T-helper 2 cell treated with Interferon-gamma antibody and Interleukin-4, amounts not matched to agents 5 μg/mL and 100 μg/mL, for 36 hours (primary cell): ENCODE results near the gene PUS3.

Experiments
- DNase-seq: peaks from one replicate; pipeline ENCODE4 v3.0.0; 2021; ENCODE audit warnings: low spot score
- H3K27ac Mint-ChIP-seq: one replicate; pipeline ENCODE4 v1.8.0; 2021; ENCODE audit warnings: mild to moderate bottlenecking, mixed read lengths
- H3K27me3 Mint-ChIP-seq: one replicate; pipeline ENCODE4 v1.8.0; 2021; ENCODE audit warnings: low read depth, mixed read lengths
- H3K36me3 Mint-ChIP-seq: one replicate; pipeline ENCODE4 v1.8.0; 2021; ENCODE audit warnings: low read depth, mixed read lengths
- H3K4me1 Mint-ChIP-seq: one replicate; pipeline ENCODE4 v1.8.0; 2021; ENCODE audit warnings: low read depth, mixed read lengths
- H3K4me3 Mint-ChIP-seq: one replicate; pipeline ENCODE4 v1.8.0; 2022; ENCODE audit warnings: mild to moderate bottlenecking, moderate library complexity, mixed read lengths
- H3K9me3 Mint-ChIP-seq: one replicate; pipeline ENCODE4 v1.8.0; 2021; ENCODE audit warnings: mixed read lengths

The PUS3 gene, protein sequence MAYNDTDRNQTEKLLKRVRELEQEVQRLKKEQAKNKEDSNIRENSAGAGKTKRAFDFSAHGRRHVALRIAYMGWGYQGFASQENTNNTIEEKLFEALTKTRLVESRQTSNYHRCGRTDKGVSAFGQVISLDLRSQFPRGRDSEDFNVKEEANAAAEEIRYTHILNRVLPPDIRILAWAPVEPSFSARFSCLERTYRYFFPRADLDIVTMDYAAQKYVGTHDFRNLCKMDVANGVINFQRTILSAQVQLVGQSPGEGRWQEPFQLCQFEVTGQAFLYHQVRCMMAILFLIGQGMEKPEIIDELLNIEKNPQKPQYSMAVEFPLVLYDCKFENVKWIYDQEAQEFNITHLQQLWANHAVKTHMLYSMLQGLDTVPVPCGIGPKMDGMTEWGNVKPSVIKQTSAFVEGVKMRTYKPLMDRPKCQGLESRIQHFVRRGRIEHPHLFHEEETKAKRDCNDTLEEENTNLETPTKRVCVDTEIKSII

DNA sequence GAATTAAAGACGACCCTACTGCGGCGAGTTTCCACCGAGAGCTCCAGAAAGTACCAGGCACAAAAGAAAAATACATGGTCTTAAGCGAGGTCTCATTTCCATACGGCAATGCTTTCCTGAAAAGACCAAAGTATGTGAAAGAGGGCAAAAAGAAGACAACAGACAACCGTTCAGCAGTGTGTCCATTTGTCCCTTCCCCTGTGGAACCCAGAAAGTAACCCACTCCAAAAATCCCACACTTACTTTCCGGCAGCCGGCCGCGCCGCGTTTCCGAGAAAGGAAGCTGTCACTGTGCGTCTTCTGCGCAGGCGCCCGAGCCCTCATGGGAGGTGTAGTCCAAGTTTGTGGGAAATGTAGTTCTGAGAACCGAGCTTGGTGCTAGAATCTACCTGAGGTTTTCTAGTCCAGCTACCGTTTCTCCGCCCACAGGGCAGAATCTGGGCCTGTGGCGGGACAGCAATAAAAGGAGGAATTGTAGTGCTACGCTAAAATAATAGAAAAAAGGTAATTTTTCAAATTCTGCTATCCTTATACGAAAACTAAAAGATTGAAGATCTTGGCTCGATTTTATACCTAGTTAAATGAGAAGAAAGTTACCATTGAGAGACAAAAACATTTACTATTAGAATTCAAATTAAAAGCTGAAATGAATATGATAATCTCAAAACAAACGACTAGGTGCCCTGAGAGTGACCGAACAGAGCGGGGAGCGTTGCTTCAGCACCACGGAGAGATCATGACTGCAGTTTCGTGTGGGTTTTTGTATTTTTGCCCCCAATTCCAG is at the start of gene PUS3:
TSS of gene PUS3 (minus strand) at position 280 of the 784 bp plus-strand sequence. CDS start 6,922 bp downstream, outside the sequence.
- H3K36me3 Mint-ChIP-seq: peaks cover 24% of the 10 kb centered on the region
- no peaks in the 10 kb centered on the region for H3K9me3 Mint-ChIP-seq
- peaks cover 28% of the 10 kb centered on the region for H3K27me3 Mint-ChIP-seq
- peak within 1 kb of the TSS; percentile 95 for H3K4me3 Mint-ChIP-seq
- peak; percentile 87 for DNase-seq
- H3K4me1 Mint-ChIP-seq: peaks cover 18% of the 10 kb centered on the region
- peak within 1 kb of the TSS; percentile 84 for H3K27ac Mint-ChIP-seq

DNA sequence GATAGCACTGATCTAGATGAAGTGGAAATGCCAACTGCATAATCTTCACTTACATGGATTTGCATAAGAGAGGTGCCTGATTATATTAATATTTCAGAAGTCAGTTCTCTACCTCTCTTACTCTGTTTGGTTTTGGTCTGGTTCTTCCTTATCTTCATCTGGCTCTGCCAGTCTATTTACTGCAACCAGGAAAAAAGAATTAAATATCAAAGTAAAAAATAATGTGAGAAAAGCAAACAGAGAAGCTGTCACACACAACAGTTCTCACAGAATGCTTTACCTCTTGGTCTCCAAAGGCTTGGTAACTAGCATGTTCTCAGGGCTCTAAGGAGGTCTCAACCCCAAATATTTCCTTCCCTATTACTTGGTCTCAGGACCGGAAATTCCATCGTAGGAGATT is 49.6 kb upstream of the PUS3 start:
- no peaks in the 10 kb centered on the region for H3K36me3 Mint-ChIP-seq
- no peaks in the 10 kb centered on the region for H3K27me3 Mint-ChIP-seq
- H3K4me3 Mint-ChIP-seq: no peak overlapping the region
- H3K4me1 Mint-ChIP-seq: peaks cover under 1% of the 10 kb centered on the region
- no peak overlapping the region for H3K27ac Mint-ChIP-seq
- no peaks in the 10 kb centered on the region for H3K9me3 Mint-ChIP-seq
- no peak for DNase-seq

DNA sequence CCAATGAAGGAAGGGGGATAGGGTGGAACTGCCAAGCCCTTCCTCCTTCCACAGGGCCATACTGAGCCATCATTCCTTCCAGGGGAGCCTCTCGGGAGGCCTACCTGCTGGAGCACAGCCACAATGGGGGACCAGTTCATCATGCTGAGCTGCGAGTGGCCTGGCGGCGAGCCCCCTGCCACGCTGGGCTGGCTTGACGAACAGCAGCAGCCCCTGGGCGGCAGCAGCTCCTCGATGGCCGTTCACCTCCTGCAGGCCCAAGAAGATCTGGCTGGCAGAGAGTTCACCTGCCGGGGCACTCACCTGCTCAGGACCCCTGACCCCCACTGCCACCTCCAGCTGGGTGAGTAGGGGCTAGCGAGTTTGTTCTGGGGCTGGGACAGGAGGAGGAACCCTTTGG is 48.7 kb upstream of the PUS3 start:
- Mint-ChIP-seq H3K4me3 (no peak overlapping the region), H3K4me1 (no peaks in the 10 kb centered on the region), H3K9me3 (no peaks in the 10 kb centered on the region), H3K27ac (no peak overlapping the region), H3K27me3 (no peaks in the 10 kb centered on the region), H3K36me3 (no peaks in the 10 kb centered on the region)
- no peak for DNase-seq

DNA sequence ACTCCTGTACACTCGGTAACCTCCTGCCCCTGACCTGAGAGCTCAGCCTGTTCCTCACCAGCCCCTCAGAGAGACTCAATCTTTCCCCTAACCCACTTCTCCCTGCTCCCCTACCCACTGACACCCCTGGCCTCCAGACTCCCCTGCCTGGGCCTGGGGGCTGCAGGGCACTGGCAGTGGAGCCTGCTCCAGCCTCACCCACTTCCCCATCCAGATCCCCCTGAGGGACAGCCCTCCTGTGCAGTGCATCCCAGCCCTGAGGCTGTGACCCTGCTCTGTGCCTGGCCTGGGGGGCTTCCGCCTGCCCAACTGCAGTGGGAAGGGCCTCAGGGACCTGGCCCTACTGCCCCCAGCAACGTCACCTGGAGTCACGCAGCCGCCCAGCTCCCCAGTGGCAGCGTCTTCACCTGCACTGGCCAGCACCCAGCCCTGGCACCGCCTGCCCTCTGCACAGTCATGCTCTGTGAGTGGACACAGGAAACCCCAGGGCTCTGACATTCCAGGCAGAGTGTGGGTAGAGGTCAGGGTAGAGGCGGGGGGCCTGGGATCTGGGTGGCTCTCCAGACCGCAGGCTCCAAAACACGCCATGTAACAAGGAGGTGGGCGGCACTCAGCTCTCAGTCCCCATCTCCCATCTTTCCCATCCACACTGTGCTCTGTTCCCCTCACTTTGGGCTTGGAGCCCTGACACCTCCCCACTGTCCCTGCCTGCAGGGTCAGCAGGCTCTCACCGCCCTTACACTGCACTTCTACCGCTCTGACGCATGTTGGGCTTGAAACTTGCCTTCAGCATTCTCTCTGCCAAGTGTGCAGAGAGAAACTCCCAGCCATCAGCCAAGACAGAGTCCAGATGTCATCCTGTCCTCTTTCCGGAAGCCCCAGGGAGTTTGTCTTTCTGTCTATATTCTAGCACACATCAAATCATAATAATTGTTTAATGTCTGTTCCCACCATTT is 48.0 kb upstream of the PUS3 start:
- no peaks in the 10 kb centered on the region for H3K4me1 Mint-ChIP-seq
- no peak overlapping the region for H3K27ac Mint-ChIP-seq
- H3K36me3 Mint-ChIP-seq: no peaks in the 10 kb centered on the region
- no peaks in the 10 kb centered on the region for H3K27me3 Mint-ChIP-seq
- H3K9me3 Mint-ChIP-seq: no peaks in the 10 kb centered on the region
- DNase-seq: no peak
- H3K4me3 Mint-ChIP-seq: no peak overlapping the region

DNA sequence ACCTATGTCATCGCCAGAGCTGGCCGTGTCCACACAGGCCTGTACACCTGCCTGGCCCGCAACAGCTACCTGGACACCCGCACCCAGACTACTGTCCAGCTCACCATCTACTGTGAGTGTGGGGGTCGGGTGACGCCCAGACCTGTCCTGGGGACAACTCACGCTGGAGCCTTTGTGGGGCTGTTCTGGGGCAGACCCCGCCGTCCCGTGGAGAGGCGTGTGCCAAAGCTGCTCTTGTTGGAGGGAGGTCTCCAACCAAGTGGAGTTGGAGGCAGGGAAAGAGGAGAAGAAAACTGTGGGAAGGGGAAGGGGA is 47.1 kb upstream of the PUS3 start:
- Mint-ChIP-seq H3K36me3 (no peaks in the 10 kb centered on the region), H3K9me3 (no peaks in the 10 kb centered on the region), H3K27ac (no peak overlapping the region), H3K27me3 (no peaks in the 10 kb centered on the region), H3K4me3 (no peak overlapping the region), H3K4me1 (no peaks in the 10 kb centered on the region)
- DNase-seq: no peak

DNA sequence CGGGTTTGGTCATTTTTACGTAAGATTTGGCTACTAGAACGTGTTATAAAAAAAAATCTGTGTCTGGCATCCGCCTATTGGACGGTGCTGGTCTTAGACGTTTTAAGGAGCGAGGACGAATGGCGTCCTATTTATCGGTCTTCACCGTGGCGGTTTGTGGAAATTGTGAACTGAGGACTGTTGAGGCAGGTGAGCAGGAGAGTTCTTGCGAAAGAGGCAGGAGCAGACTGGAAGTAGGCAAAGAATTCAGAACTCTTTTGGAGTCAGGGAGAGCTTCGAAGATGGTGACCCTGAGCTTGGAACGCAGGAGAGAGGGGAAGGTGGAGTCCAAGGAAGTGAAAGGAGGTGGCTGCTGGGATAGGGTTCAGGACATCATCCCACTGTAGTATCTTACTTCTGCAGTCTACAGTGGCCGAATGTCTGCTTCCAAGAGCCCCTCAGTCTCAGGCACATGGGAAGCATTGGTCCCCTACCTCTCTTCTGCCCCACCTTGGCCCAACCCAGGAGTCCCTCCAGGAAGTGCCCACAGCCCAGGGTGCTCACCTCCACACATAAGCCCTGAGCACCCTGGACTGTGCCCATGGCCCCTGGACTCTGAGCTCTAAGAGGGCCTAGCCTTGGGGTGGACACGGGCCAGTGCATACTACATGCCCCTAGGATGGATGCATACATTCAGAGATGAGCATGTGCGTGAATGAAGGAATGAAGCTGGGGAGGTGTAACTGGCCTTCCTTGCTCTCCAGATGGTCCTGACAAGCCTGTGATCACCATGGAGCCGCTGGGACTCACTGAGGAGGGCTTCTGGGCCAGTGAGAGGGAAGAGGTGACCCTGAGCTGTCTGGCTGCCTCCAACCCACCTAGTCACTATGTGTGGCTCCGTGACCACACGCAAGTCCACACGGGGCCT is 46.5 kb upstream of the PUS3 start:
- Mint-ChIP-seq H3K36me3 (no peaks in the 10 kb centered on the region), H3K27ac (no peak overlapping the region), H3K4me1 (no peaks in the 10 kb centered on the region), H3K4me3 (no peak overlapping the region), H3K9me3 (no peaks in the 10 kb centered on the region), H3K27me3 (no peaks in the 10 kb centered on the region)
- no peak for DNase-seq

DNA sequence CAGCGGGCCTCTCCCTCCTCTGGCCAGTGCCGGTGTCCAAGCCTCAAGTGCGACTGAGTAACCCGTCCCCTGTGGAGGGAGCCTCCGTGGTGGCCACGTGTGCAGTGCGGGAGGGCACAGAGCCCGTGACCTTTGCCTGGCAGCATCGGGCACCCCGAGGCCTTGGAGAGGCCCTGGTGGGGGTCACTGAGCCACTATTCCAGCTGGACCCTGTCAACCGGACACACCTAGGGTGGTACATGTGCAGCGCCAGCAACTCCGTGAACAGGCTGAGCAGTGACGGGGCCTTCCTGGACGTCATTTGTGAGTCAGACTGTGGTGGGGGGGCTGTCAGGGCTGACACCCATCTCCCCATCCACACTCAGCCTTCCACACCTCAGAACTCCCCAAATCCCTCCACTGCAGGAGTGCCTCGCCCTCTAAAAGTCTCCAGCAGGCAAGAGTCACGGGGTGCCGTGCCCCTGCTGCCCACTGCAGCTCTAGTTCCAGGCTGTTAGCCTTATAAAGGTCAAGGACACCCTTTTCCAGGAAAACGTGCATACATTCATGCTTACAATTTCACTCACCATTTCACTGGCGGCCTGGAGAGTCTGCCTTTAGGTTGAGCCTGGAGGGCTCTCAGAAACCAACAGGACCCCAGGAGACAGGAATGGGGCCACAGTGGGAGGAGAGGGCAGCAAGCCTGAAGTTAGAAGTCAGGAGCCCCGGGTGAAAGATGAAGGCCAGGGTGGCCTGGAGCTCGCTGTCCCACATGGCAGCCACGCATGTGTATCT is 45.5 kb upstream of the PUS3 start:
- H3K4me3 Mint-ChIP-seq: no peak overlapping the region
- no peaks in the 10 kb centered on the region for H3K36me3 Mint-ChIP-seq
- no peaks in the 10 kb centered on the region for H3K9me3 Mint-ChIP-seq
- H3K27ac Mint-ChIP-seq: no peak overlapping the region
- DNase-seq: no peak
- H3K27me3 Mint-ChIP-seq: no peaks in the 10 kb centered on the region
- H3K4me1 Mint-ChIP-seq: no peaks in the 10 kb centered on the region

DNA sequence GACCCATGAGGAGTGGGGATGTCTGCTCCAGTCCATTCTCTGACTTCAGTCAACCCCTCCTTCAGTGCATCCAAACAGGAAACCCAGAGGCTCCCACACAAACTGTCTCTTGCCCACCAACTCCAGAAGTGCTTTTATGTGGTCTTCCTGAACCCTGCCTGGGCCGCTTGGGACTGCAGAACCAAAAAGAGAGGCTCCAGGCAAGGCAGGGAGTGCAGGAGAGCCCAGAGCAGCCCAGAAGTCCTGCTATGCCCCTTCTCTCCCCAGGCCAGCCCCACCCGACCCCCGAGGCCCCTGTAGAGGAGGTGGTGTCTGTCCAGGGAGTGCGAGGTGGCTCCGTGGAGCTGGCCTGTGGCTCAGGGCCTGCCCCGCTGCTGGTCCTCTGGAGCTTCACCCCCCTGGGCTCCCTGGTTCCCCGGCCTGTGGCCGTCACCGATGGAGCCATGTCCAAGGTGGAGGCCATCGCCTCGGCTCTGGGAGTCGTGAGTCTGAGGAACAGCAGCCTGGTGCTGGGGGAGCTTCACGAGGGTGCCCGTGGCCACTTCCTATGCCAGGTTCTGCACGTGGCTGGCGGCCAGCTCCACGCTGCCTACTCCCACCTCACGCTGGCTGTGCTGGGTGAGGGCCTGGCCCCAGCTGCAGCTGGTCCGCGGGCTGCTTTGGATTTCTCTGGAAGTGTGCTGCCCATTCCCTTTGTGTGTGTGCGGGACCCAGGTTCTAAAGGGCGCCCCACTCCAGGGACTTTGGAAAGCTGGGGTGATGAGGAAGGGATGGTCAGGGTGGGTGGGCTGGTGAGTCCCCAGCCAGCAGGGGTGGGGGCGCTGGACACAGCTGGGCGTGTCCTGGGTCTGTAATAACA is 44.6 kb upstream of the PUS3 start:
- Mint-ChIP-seq H3K9me3 (no peaks in the 10 kb centered on the region), H3K36me3 (no peaks in the 10 kb centered on the region), H3K4me1 (no peaks in the 10 kb centered on the region), H3K4me3 (no peak overlapping the region), H3K27me3 (no peaks in the 10 kb centered on the region), H3K27ac (no peak overlapping the region)
- no peak for DNase-seq

DNA sequence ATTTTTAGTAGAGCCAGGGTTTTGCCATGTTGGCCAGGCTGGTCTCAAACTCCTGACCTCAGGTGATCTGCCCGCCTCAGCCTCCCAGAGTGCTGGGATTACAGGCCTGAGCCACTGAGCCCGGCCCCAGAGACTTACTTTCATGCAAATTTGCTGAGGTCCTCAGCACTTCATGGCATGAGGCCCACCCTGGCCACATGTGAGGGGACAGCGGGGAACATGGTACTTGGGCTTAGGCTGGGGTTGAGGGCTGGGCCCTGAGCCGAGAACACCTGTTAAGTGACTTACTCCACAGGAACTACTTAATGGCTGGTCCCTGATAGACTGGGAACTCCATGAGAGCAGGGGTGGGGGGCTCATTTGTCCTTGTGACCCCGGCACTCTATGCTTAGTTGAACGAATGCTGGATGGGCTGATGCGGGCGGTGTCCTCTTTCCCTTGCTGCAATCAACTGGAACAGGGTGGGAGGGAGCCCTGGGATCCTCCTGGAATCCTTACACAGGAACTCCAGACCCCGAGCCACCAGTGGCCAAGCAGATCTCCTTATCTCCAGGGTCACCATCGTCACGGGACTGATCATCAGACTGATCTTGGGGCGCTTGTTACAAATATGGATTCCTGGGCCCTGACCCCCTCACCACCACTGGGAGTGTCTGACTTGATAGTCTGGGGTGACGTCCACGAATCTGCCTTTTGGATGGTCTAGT is 43.9 kb upstream of the PUS3 start:
- no peak overlapping the region for H3K4me3 Mint-ChIP-seq
- H3K27me3 Mint-ChIP-seq: no peaks in the 10 kb centered on the region
- H3K36me3 Mint-ChIP-seq: no peaks in the 10 kb centered on the region
- no peak for DNase-seq
- no peak overlapping the region for H3K27ac Mint-ChIP-seq
- H3K4me1 Mint-ChIP-seq: peaks cover 4% of the 10 kb centered on the region
- H3K9me3 Mint-ChIP-seq: no peaks in the 10 kb centered on the region

DNA sequence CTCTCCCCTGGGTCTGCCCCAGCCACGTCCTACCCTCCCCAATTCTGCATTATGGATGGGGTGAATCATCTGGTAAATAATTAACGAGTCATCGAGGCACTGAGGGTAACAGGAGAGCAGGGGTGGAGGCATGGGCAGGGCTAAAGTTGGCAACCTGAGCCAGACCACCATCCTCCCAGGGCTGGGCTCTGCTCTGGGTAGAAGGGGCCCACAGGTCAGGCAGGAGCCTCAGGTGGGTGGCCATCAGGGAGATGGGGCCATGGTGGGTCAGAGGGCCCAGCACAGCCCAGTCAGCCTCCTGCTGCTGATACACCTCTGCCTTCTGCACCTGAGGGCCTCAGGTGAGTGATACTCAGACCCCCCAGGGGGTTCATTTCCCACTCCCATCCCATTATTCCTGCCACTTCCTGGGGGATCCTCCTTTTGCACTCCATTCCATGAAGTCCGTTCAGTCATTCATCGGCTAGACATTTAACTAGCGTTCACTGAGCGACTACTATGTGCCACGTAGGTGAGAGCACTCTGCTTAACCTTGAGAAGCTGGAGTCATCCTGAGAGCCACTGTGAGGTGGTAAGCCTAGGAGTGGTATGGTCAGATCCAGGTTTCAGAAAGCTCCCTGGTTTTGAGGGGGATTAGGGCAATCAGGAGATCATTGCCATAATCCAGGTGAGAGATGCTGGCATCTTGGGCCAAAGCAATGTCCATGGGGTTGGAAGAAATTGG is 43.0 kb upstream of the PUS3 start, which contains the start of gene VSIG10L2:
TSS of gene VSIG10L2 (plus strand) at position 248 of the 724 bp plus-strand sequence. CDS start at position 260, 12 bp downstream.
- Mint-ChIP-seq H3K27me3 (no peaks in the 10 kb centered on the region), H3K9me3 (no peaks in the 10 kb centered on the region), H3K36me3 (no peaks in the 10 kb centered on the region), H3K4me1 (peaks cover 4% of the 10 kb centered on the region), H3K27ac (no peak within 1 kb of the TSS), H3K4me3 (no peak within 1 kb of the TSS)
- DNase-seq: no peak
